Activated CD8-positive, alpha-beta T cell treated with anti-CD3 and anti-CD28 coated beads, Interleukin-2, amount 10 ng/mL, durations not matched to agents 7 days and 5 days (primary cell): ENCODE results near the gene MKRN2. TPM values are rescaled to one million over a fixed set of nuclear protein-coding genes. Genes with fewer than 3 reads are reported as not detected.
A peak's percentile ranks its signal among the peaks of the same experiment; 100 is the strongest.

Experiments used
- ATAC-seq: fragments of 150-1000 bp; cut with Tn5 transposase; one replicate; pipeline ENCODE4 v1.10.0; 2021; ENCODE audit warnings: moderate library complexity
- CTCF ChIA-PET: fragments of 350-600 bp; sonication (Branson Sonifier 250); formaldehyde crosslinking; loops from one replicate; lab custom pipeline; 2021; ENCODE audit warnings: antibody characterized with exemption; lab: Charles Lee
- POLR2A ChIA-PET: fragments of 350-600 bp; sonication (Branson Sonifier 250); formaldehyde crosslinking; loops from one replicate; lab custom pipeline; 2021; ENCODE audit warnings: antibody characterized with exemption; lab: Charles Lee
- DNase-seq: peaks from one replicate; pipeline ENCODE4 v3.0.0-alpha.2; 2020
- H3K27ac Mint-ChIP-seq: one replicate; pipeline ENCODE4 v1.8.0; 2021; ENCODE audit warnings: mild to moderate bottlenecking, mixed read lengths
- H3K27me3 Mint-ChIP-seq: one replicate; pipeline ENCODE4 v1.8.0; 2021; ENCODE audit warnings: low read depth, mixed read lengths
- H3K36me3 Mint-ChIP-seq: one replicate; pipeline ENCODE4 v1.8.0; 2021; ENCODE audit warnings: low read depth, mixed read lengths
- H3K4me1 Mint-ChIP-seq: one replicate; pipeline ENCODE4 v1.8.0; 2021; ENCODE audit warnings: low read depth, mixed read lengths
- H3K4me3 Mint-ChIP-seq: one replicate; pipeline ENCODE4 v1.8.0; 2021; ENCODE audit warnings: mild to moderate bottlenecking, mixed read lengths
- H3K9me3 Mint-ChIP-seq: one replicate; pipeline ENCODE4 v1.8.0; 2022; ENCODE audit warnings: mixed read lengths; ENCODE audit not compliant: insufficient read depth
- total RNA-seq, 2 experiments: library from RNA; stranded (reverse); gene quantifications; one replicate each; pipeline ENCODE4 v1.2.3, GENCODE V29; 2021

MKRN2 gene
- total RNA-seq = 10 to 100 TPM; 21.0 to 22.5 TPM

- Mint-ChIP-seq H3K36me3 (no peaks in the 10 kb centered on the region), H3K4me1 (peaks cover 55% of the 10 kb centered on the region), H3K4me3 (peak within 1 kb of the TSS; percentile 82), H3K27ac (peak within 1 kb of the TSS; percentile 90), H3K9me3 (no peaks in the 10 kb centered on the region), H3K27me3 (peaks cover 21% of the 10 kb centered on the region)
- DNase-seq (peak; percentile 86), ATAC-seq (peak; percentile 94)
- CTCF ChIA-PET = interaction anchor here (0.9 kb wide), 1 partner anchor 20 kb away, joined by 3 read pairs; no protein-coding TSS in a partner anchor
- POLR2A ChIA-PET = interaction anchor here (1.7 kb wide), 1 partner anchor 107 kb away, joined by 7 read pairs; the partner anchor contains the start of gene RAF1
These were observed at the start of gene MKRN2 for GRCh38 chr3:12556690-12557472. MKRN2 (plus strand) TSS chr3:12557087; CDS start chr3:12557151, 64 bp downstream.

- H3K27me3 Mint-ChIP-seq = no peaks in the 10 kb centered on the region
- CTCF ChIA-PET = interaction anchor here (1.5 kb wide), 1 partner anchor 23 kb away, joined by 4 read pairs; the partner anchor contains the start of gene TSEN2
These were observed 49.2 kb upstream of the MKRN2 start for GRCh38 chr3:12507591-12508281.

DNA sequence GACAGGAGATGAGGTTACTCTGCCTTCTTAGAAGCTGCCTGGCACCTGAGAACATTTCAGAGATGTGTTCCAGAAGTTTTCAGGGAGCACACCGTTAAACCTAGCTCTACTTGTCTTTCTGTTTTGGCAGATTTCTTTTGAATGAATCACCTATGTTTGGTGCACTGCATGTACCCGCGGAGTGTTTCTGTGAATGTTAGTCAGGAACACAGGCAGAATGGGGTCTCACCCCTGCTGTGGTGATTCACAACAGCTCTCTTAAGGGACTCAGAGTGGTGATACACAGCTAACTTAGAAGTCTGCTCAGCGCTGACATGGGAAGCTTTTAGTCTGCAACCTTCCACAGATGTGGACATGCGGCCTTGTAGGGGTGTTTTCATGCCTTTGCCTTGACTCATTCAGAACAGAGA lies 48.6 kb upstream of the MKRN2 start:
- Mint-ChIP-seq H3K4me3 (no peak overlapping the region), H3K27ac (no peak overlapping the region), H3K27me3 (no peaks in the 10 kb centered on the region), H3K4me1 (no peaks in the 10 kb centered on the region), H3K36me3 (peaks cover 10% of the 10 kb centered on the region), H3K9me3 (no peaks in the 10 kb centered on the region)
- DNase-seq (no peak), ATAC-seq (no peak)
- POLR2A ChIA-PET = interaction anchor here (0.6 to 1.6 kb wide), 4 partner anchors 21 to 156 kb away, joined by 3 to 4 read pairs (median 3); partner anchors contain the start of gene TSEN2
- CTCF ChIA-PET = interaction anchor here (1.5 kb wide), 1 partner anchor 24 kb away, joined by 4 read pairs; the partner anchor contains the start of gene TSEN2

More at GRCh38 chr3:12507591-12508281, 49.2 kb upstream of the MKRN2 start:
- H3K9me3 Mint-ChIP-seq = no peaks in the 10 kb centered on the region
- DNase-seq (no peak), ATAC-seq (no peak)
- POLR2A ChIA-PET = interaction anchor here (0.6 to 1.6 kb wide), 4 partner anchors 22 to 157 kb away, joined by 3 to 4 read pairs (median 3); partner anchors contain the start of gene TSEN2
- no peaks in the 10 kb centered on the region for H3K4me1 Mint-ChIP-seq
- H3K36me3 Mint-ChIP-seq = peaks cover 13% of the 10 kb centered on the region
- no peak overlapping the region for H3K27ac Mint-ChIP-seq
- no peak overlapping the region for H3K4me3 Mint-ChIP-seq

GRCh38 chr3:12509466-12509865 lies 47.4 kb upstream of the MKRN2 start:
- Mint-ChIP-seq H3K27ac (no peak overlapping the region), H3K4me3 (no peak overlapping the region), H3K4me1 (no peaks in the 10 kb centered on the region), H3K27me3 (no peaks in the 10 kb centered on the region), H3K9me3 (no peaks in the 10 kb centered on the region), H3K36me3 (peaks cover 3% of the 10 kb centered on the region)
- no peak for ATAC-seq
- CTCF ChIA-PET = interaction anchor here (0.8 kb wide), 1 partner anchor 14 kb away, joined by 4 read pairs; no protein-coding TSS in a partner anchor
- POLR2A ChIA-PET = no interaction called here
- DNase-seq = no peak

DNA sequence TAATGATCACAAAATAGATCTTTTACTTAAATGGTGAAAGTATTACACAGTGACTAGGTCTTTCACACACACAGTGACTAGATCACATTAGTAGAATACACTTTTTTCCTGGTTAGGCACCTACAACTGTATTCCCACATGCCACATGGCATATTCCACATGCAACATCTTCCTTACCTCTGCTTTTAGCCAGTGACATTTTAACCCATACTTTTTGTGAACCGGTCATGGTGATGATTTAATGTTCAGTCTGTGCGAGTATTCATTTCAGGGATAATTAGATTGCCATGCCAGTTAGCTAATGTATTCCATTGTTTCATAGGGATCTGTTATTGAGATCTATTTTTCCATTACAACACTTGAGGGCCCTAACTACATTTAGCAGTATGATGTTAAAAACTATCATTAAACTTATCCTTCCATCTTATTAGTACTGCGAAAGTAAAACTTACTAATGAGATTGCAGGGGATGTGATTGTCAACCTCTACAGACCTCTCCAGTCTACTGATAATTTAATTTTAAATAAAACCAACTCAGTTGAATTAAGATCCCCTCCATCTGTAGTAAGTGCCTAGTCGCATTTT lies 44.3 kb upstream of the MKRN2 start:
- ATAC-seq (no peak), DNase-seq (no peak)
- H3K36me3 Mint-ChIP-seq = no peaks in the 10 kb centered on the region
- CTCF ChIA-PET = interaction anchor here (0.7 kb wide), 1 partner anchor 28 kb away, joined by 3 read pairs; the partner anchor contains the start of gene TSEN2
- no peak overlapping the region for H3K27ac Mint-ChIP-seq
- no peak overlapping the region for H3K4me3 Mint-ChIP-seq
- no peaks in the 10 kb centered on the region for H3K4me1 Mint-ChIP-seq
- H3K27me3 Mint-ChIP-seq = no peaks in the 10 kb centered on the region
- POLR2A ChIA-PET = no interaction called here
- H3K9me3 Mint-ChIP-seq = no peaks in the 10 kb centered on the region

DNA sequence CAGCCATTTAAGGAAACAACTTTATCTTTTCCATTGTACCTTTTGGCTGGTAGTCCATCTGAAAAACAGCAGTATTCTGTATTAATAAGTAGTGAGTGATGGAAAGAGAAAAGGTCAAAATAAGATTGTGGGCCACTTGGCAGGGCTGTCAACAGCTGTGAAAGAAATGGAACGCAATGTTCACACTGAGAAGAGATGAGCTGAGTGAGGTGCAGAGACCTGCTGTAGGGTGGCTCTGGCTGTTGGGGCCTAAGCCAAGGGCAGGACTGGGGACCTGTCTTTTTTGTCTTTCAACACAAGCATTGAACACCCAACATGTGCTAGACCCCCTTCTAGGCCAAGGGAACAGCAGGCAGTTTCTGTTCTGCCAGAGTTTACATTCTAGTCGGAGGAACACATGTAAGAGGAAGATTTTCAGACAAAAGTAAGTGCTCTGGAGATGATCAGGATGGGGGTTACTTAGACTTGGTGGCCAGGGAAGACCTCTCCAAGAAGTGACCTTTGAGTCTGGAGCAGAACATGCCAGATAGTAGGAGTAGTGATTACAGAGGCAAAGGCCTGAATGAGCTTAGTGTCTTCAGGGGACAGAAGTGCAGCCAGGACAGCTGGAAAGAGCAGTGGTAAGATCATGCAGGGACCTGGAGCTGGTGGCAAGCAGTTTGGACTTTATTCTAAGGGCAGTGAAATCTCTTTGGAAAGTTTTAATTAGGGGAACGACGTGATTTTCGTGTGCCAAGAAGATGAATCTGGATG lies 43.0 kb upstream of the MKRN2 start:
- ChIA-PET CTCF (interaction anchor here (1.0 kb wide), 1 partner anchor 10 kb away, joined by 3 read pairs; no protein-coding TSS in a partner anchor), POLR2A (no interaction called here)
- Mint-ChIP-seq H3K27me3 (no peaks in the 10 kb centered on the region), H3K4me3 (no peak overlapping the region), H3K27ac (no peak overlapping the region), H3K4me1 (no peaks in the 10 kb centered on the region), H3K36me3 (peaks cover under 1% of the 10 kb centered on the region), H3K9me3 (no peaks in the 10 kb centered on the region)
- no peak for ATAC-seq
- no peak for DNase-seq

DNA sequence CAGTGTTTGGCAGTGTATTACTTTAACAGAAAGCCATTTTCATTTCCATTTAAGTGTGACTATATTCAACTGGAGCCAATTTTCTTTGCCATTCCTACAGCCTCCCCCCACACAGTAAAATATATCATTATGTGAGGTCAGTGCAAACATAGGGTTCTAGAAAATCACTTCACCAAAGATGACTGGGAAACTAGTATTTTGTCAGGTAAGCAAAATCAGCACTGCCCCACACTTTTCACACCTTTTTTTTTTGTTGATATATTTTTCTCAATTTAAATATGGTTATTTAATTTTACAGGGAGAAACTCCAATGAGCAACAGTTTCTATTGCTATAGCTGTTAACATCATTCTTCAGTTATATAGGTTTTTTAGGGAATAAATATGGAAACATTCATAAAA lies 41.3 kb upstream of the MKRN2 start:
- POLR2A ChIA-PET = no interaction called here
- no peaks in the 10 kb centered on the region for H3K9me3 Mint-ChIP-seq
- no peak overlapping the region for H3K27ac Mint-ChIP-seq
- no peaks in the 10 kb centered on the region for H3K4me1 Mint-ChIP-seq
- ATAC-seq (no peak), DNase-seq (no peak)
- peaks cover 5% of the 10 kb centered on the region for H3K36me3 Mint-ChIP-seq
- CTCF ChIA-PET = no interaction called here
- H3K27me3 Mint-ChIP-seq = no peaks in the 10 kb centered on the region
- no peak overlapping the region for H3K4me3 Mint-ChIP-seq

GRCh38 chr3:12516873-12517272 lies 40.0 kb upstream of the MKRN2 start:
- ChIA-PET CTCF (no interaction called here), POLR2A (no interaction called here)
- no peak for ATAC-seq
- Mint-ChIP-seq H3K27ac (no peak overlapping the region), H3K4me3 (no peak overlapping the region), H3K27me3 (no peaks in the 10 kb centered on the region), H3K4me1 (no peaks in the 10 kb centered on the region), H3K9me3 (peaks cover 3% of the 10 kb centered on the region), H3K36me3 (peaks cover 12% of the 10 kb centered on the region)
- no peak for DNase-seq

DNA sequence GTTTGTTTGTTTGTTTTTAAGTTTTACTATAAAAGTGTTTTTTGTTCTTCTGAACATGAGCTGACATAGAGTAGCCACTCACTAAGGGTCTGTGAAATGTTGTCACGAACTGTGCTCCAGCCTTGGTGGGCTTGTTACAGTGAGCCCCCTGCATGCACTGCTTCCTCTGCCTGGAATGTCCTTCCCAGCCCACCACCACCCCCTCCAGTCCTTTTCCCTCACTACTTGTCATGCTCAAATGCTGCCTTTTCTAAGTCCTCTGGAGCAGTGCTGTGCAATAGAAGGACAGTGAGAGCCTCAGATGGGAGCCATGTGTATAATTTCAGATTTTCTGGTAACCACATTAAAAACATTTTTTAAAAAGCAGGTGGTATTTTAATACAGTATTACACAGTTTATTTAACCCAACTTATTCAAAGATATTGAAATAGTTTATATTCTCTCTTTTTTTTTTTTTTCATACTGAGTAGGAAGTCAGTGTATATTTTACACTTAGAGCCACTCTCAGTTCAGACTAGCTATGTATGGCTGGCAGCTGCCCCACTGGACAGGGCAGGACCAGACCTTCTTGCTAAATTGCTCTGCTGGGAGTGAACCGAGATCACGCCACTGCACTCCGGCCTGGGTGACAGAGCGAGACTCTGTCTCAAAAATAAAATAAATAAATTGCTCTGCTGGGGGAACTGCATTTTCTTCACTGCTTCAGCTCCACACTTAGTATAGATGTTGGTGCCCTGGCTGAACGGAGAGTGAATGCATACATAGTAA lies 38.4 kb upstream of the MKRN2 start:
- Mint-ChIP-seq H3K4me1 (no peaks in the 10 kb centered on the region), H3K27ac (no peak overlapping the region), H3K36me3 (peaks cover 12% of the 10 kb centered on the region), H3K4me3 (no peak overlapping the region), H3K9me3 (peaks cover 3% of the 10 kb centered on the region), H3K27me3 (no peaks in the 10 kb centered on the region)
- ATAC-seq = no peak
- no peak for DNase-seq
- ChIA-PET CTCF (no interaction called here), POLR2A (no interaction called here)

DNA sequence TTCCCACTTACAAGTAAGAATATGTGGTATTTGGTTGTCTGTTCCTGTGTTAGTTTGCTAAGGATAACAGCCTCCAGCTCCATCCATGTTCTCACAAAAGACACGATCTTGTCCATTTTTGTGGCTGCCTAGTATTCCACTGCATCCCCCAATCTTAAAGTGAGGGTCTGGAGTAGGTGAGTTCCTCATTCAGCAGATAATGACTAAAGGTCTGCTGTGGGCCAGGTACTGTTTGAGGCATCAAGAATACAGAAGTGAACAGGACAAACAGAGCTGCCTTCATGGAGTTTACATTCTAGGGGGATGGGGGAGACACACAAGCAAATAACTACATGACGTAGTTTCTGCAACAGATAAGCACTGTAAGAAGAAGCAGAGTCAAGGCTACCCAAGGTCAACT lies 35.9 kb upstream of the MKRN2 start:
- H3K4me3 Mint-ChIP-seq = no peak overlapping the region
- H3K27ac Mint-ChIP-seq = no peak overlapping the region
- ChIA-PET CTCF (no interaction called here), POLR2A (interaction anchor here (0.6 kb wide), 1 partner anchor 31 kb away, joined by 3 read pairs; no protein-coding TSS in a partner anchor)
- no peaks in the 10 kb centered on the region for H3K27me3 Mint-ChIP-seq
- H3K9me3 Mint-ChIP-seq = peaks cover 3% of the 10 kb centered on the region
- ATAC-seq (no peak), DNase-seq (no peak)
- no peaks in the 10 kb centered on the region for H3K4me1 Mint-ChIP-seq
- peaks cover 17% of the 10 kb centered on the region for H3K36me3 Mint-ChIP-seq
